ENCODE data around the gene DYRK3. TPM values are rescaled to one million over a fixed set of nuclear protein-coding genes. Genes with fewer than 3 reads are reported as not detected.

The DYRK3 gene
- total and polyA plus RNA-seq, 2 of the 8 experiments (the other 6 are each of a cell fraction or from before 2014, with no cell fraction given): 2.1 to 8.5 TPM

DNA sequence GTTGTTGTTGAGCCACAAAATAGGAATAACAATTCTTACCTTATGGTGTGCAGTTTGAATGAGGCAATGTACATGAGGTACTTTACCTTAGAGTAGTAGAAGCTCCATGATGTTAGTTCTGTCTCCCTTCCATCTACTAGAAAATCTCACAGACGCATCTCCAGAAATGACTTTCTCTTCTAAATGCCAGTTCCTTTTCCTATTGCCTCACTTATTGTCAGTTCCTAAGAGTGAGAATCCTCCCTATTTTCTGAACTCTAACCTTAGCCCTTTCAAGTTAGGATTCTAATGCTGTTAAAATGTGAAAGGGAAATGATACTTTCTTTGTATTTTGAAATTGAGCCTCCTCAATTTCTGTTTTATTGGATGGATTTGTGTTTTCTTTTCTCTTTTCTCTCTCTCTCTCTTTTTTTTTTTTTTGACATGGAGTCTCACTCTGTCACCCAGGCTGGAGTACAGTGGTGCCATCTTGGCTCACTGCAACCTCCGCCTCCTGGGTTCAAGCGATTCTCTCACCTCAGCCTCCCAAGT lies 30.8 kb downstream of the DYRK3 start:
- H2BK20ac ChIP-seq (ENCODE audit: low read length): no peak overlapping the region
- no peak overlapping the region for H3K23ac ChIP-seq (ENCODE audit: insufficient read length)
- H3K4me1 ChIP-seq (replicated peaks in 1 of 4; ENCODE audit: control insufficient read depth in 3 of 4, insufficient read depth in 4 of 4, low read length in 3 of 4): no peaks in the 10 kb centered on the region; a peak in 2 of 7 replicates
- H3K4me3 ChIP-seq (ENCODE audit: extremely low read depth in 1 of 4, insufficient read depth in 2 of 4, low read depth in 3 of 4, low read length in 4 of 4): no peak overlapping the region
- WGBS, 2 experiments (ENCODE audit: extremely low coverage in 1 of 2, insufficient coverage in 1 of 2, insufficient read length in 1 of 2, insufficient replicate concordance in 2 of 2, low coverage in 1 of 2, low lambda C conversion rate in 2 of 2, missing lambda C conversion rate in 1 of 2): 61% methylated on average over 3 of the region's 3 CpGs; no CpG with 5 or more reads in 1 of the 2 experiments
- H2BK12ac ChIP-seq (ENCODE audit: low read depth, low read length): no peak overlapping the region
- no peak overlapping the region for H3K4me2 ChIP-seq (ENCODE audit: insufficient read depth in 1 of 2, low read depth in 2 of 2, low read length in 2 of 2)
- no peak overlapping the region for H3K14ac ChIP-seq (ENCODE audit: insufficient read length)
- peaks cover 0 to 10% (median 3%) of the 10 kb centered on the region in 4 experiments; a peak in 5 of 7 replicates for H3K27me3 ChIP-seq (replicated peaks in 1 of 4; ENCODE audit: control insufficient read depth in 3 of 4, extremely low read depth in 1 of 4, insufficient read depth in 3 of 4, low read length in 3 of 4)
- H2BK5ac ChIP-seq (ENCODE audit: low read depth, low read length): no peak overlapping the region
- ChIA-PET CTCF (ENCODE audit: partially characterized antibody) (interaction anchor here (0.6 to 23.8 kb wide), 15 partner anchors 4 to 201 kb away, joined by 3 to 666 read pairs (median 9); partner anchors contain the start of genes DYRK3, EIF2D and MAPKAPK2), POLR2A (ENCODE audit: partially characterized antibody) (interaction anchor here (0.6 kb wide), 1 partner anchor 51 kb away, joined by 3 read pairs; no protein-coding TSS in a partner anchor)
- H3K79me2 ChIP-seq (ENCODE audit: control insufficient read depth in 1 of 2, insufficient read depth in 2 of 2, low read length in 2 of 2): no peaks in the 10 kb centered on the region
- DNase-seq (ENCODE audit: low read depth in 1 of 2, low spot score in 2 of 2) (no peak), FAIRE-seq (no peak)
- no peak overlapping the region for H4K8ac ChIP-seq (ENCODE audit: extremely low read depth, insufficient read depth, low read length)
- no peak overlapping the region for H3K9ac ChIP-seq (replicated peaks in 1 of 4; ENCODE audit: extremely low read depth in 1 of 4, low read depth in 3 of 4, low read length in 3 of 4)
- no peak overlapping the region for H2AFZ ChIP-seq (ENCODE audit: low read length)
- no peaks in the 10 kb centered on the region for H3K79me1 ChIP-seq (ENCODE audit: low read depth, low read length)
- no peak overlapping the region for H2BK120ac ChIP-seq (replicated peaks; ENCODE audit: low read depth, low read length)
- H3K18ac ChIP-seq (ENCODE audit: extremely low read depth, low read length): no peak overlapping the region
- no peak overlapping the region for H2AK5ac ChIP-seq (ENCODE audit: low read depth, low read length)
- no peak overlapping the region for H2BK15ac ChIP-seq (ENCODE audit: low read length)
- no peak overlapping the region for H4K5ac ChIP-seq (ENCODE audit: insufficient read length, low read depth, low read length)
- H4K20me1 ChIP-seq (replicated peaks in 1 of 2; ENCODE audit: control insufficient read depth in 1 of 2, insufficient read depth in 2 of 2, low read length in 2 of 2): no peaks in the 10 kb centered on the region
- no peaks in the 10 kb centered on the region; the same call in 1 of the 2 replicates for H3K23me2 ChIP-seq (ENCODE audit: low read depth, low read length)
- H3K56ac ChIP-seq (replicated peaks; ENCODE audit: insufficient read length, low read depth, low read length): no peak overlapping the region
- no peaks in the 10 kb centered on the region for H3K36me3 ChIP-seq (ENCODE audit: control insufficient read depth in 2 of 4, insufficient read depth in 4 of 4, low read length in 3 of 4)
- no peaks in the 10 kb centered on the region for H3K9me3 ChIP-seq (ENCODE audit: insufficient read depth in 2 of 2, low read depth in 1 of 2, low read length in 1 of 2)
- no peak overlapping the region for H3K4ac ChIP-seq (replicated peaks; ENCODE audit: insufficient read length, low read depth, low read length)
- no peak overlapping the region for H4K91ac ChIP-seq (replicated peaks; ENCODE audit: insufficient read length, low read length)
- H3K27ac ChIP-seq (ENCODE audit: low read depth, low read length): no peak overlapping the region
- TF ChIP-seq, protein P1, sequence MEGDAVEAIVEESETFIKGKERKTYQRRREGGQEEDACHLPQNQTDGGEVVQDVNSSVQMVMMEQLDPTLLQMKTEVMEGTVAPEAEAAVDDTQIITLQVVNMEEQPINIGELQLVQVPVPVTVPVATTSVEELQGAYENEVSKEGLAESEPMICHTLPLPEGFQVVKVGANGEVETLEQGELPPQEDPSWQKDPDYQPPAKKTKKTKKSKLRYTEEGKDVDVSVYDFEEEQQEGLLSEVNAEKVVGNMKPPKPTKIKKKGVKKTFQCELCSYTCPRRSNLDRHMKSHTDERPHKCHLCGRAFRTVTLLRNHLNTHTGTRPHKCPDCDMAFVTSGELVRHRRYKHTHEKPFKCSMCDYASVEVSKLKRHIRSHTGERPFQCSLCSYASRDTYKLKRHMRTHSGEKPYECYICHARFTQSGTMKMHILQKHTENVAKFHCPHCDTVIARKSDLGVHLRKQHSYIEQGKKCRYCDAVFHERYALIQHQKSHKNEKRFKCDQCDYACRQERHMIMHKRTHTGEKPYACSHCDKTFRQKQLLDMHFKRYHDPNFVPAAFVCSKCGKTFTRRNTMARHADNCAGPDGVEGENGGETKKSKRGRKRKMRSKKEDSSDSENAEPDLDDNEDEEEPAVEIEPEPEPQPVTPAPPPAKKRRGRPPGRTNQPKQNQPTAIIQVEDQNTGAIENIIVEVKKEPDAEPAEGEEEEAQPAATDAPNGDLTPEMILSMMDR (IDR thresholded peaks at IDR 0.05; ENCODE audit: control extremely low read depth in 1 of 3, insufficient read depth in 1 of 3, low read depth in 1 of 3, low read length in 3 of 3): no peak
- TF ChIP-seq EGR1 (IDR thresholded peaks at IDR 0.05; ENCODE audit: borderline replicate concordance, low read depth, low read length) (no peak), NRF1 (IDR thresholded peaks at IDR 0.05; ENCODE audit: low read depth, low read length) (no peak), SAP30 (IDR thresholded peaks at IDR 0.05; ENCODE audit: insufficient read depth, insufficient replicate concordance, low read length) (no peak), TCF12 (IDR thresholded peaks at IDR 0.05; ENCODE audit: low read depth, low read length) (no peak)
- TF ChIP-seq, protein P2, sequence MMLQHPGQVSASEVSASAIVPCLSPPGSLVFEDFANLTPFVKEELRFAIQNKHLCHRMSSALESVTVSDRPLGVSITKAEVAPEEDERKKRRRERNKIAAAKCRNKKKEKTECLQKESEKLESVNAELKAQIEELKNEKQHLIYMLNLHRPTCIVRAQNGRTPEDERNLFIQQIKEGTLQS (IDR thresholded peaks at IDR 0.05; ENCODE audit: insufficient read depth, low read depth, low read length): no peak

All from H1 (cell line).